ENCODE results near the gene SLC38A7.

The SLC38A7 gene

GRCh38 chr16:58732545-58733247 lies 48.1 kb upstream of the SLC38A7 start:
- TF ChIP-seq MAX (IDR thresholded peaks at IDR 0.05) (no peak), NFIC (IDR thresholded peaks at IDR 0.05) (no peak), EGR1 (IDR thresholded peaks at IDR 0.05) (no peak), TAF1 (IDR thresholded peaks at IDR 0.05; ENCODE audit: low read depth) (no peak), CREB1 (IDR thresholded peaks at IDR 0.05; ENCODE audit: low read depth) (no peak), TEAD4 (IDR thresholded peaks at IDR 0.05) (no peak), ZBTB7A (IDR thresholded peaks at IDR 0.05; ENCODE audit: low read depth) (no peak), REST (IDR thresholded peaks at IDR 0.05; ENCODE audit: low read depth) (no peak), YY1 (IDR thresholded peaks at IDR 0.05; ENCODE audit: low read depth) (no peak), EP300 (IDR thresholded peaks at IDR 0.05; ENCODE audit: borderline replicate concordance) (no peak), TCF12 (IDR thresholded peaks at IDR 0.05; ENCODE audit: low read depth) (no peak), USF1 (IDR thresholded peaks at IDR 0.05) (no peak), FOXM1 (IDR thresholded peaks at IDR 0.05; ENCODE audit: borderline replicate concordance, low read depth) (no peak)

GRCh38 chr16:58730724-58731370 lies 46.3 kb upstream of the SLC38A7 start:
- TF ChIP-seq CREB1 (IDR thresholded peaks at IDR 0.05; ENCODE audit: low read depth), result no peak
- TF ChIP-seq YY1 (IDR thresholded peaks at IDR 0.05; ENCODE audit: low read depth), result no peak

- TF ChIP-seq RAD21 (IDR thresholded peaks at IDR 0.05; ENCODE audit: low read depth) (no peak), EP300 (IDR thresholded peaks at IDR 0.05; ENCODE audit: borderline replicate concordance) (no peak), ZBTB7A (IDR thresholded peaks at IDR 0.05; ENCODE audit: low read depth) (no peak), USF1 (IDR thresholded peaks at IDR 0.05) (no peak)
Observed at GRCh38 chr16:58727796-58728568, 43.4 kb upstream of the SLC38A7 start.

- no peak for TF ChIP-seq FOXM1 (IDR thresholded peaks at IDR 0.05; ENCODE audit: borderline replicate concordance, low read depth)
- no peak for TF ChIP-seq EP300 (IDR thresholded peaks at IDR 0.05; ENCODE audit: borderline replicate concordance)
- no peak for TF ChIP-seq YY1 (IDR thresholded peaks at IDR 0.05; ENCODE audit: low read depth)
- TF ChIP-seq RAD21 (IDR thresholded peaks at IDR 0.05; ENCODE audit: low read depth), result no peak
- no peak for TF ChIP-seq NFIC (IDR thresholded peaks at IDR 0.05)
- TF ChIP-seq EGR1 (IDR thresholded peaks at IDR 0.05), result no peak
- TF ChIP-seq TCF12 (IDR thresholded peaks at IDR 0.05; ENCODE audit: low read depth), result no peak
- no peak for TF ChIP-seq ZBTB7A (IDR thresholded peaks at IDR 0.05; ENCODE audit: low read depth)
- TF ChIP-seq MAX (IDR thresholded peaks at IDR 0.05), result no peak
- no peak for TF ChIP-seq TEAD4 (IDR thresholded peaks at IDR 0.05)
- no peak for TF ChIP-seq USF1 (IDR thresholded peaks at IDR 0.05)
- no peak for TF ChIP-seq CEBPB (IDR thresholded peaks at IDR 0.05)
- TF ChIP-seq REST (IDR thresholded peaks at IDR 0.05; ENCODE audit: low read depth), result no peak
- no peak for TF ChIP-seq CREB1 (IDR thresholded peaks at IDR 0.05; ENCODE audit: low read depth)
- no peak for TF ChIP-seq TAF1 (IDR thresholded peaks at IDR 0.05; ENCODE audit: low read depth)
Observed at GRCh38 chr16:58727028-58727781, 42.6 kb upstream of the SLC38A7 start.
